CD14-positive monocyte (primary cell): ENCODE results near the gene ZNF423. TPM values are rescaled to one million over a fixed set of nuclear protein-coding genes. Genes with fewer than 3 reads are reported as not detected.

Experiments
- DNase-seq, 3 donors: peaks; one replicate each; pipeline ENCODE4 v3.0.0-alpha.2; 2011 to 2022
- H2AFZ ChIP-seq: 2 replicates; pipeline ENCODE4 v1.6.0; 2012; ENCODE audit warnings: mild to moderate bottlenecking, low read depth, low read length, inconsistent platforms; ENCODE audit not compliant: insufficient read depth, poor library complexity, severe bottlenecking
- H3K27ac ChIP-seq, 2 donors: 1 replicate in 1 of 2; 2 replicates in 1 of 2; pipeline ENCODE4 v1.5.1; 2012 to 2013; ENCODE audit warnings: low read length in 2 of 2, control low read depth in 1 of 2, inconsistent platforms in 1 of 2, low read depth in 1 of 2, mild to moderate bottlenecking in 1 of 2
- H3K27me3 ChIP-seq, 2 donors: one replicate each; pipeline versions ENCODE4 v1.6.0 to v1.6.1; 2011 to 2013; ENCODE audit warnings: low read length in 2 of 2; ENCODE audit not compliant: control insufficient read depth in 2 of 2, insufficient read depth in 2 of 2
- H3K36me3 ChIP-seq, 2 donors: replicated peaks in 1 of 2; 1 replicate in 1 of 2; 2 replicates in 1 of 2; pipeline versions ENCODE4 v1.5.1 to v1.6.1; 2012 to 2013; ENCODE audit warnings: low read length in 2 of 2, control low read depth in 1 of 2, inconsistent platforms in 1 of 2, mild to moderate bottlenecking in 1 of 2; ENCODE audit not compliant: insufficient read depth in 2 of 2, control insufficient read depth in 1 of 2
- H3K4me1 ChIP-seq, 2 donors: 1 replicate in 1 of 2; 2 replicates in 1 of 2; pipeline versions ENCODE4 v1.5.1 to v1.6.1; 2012 to 2013; ENCODE audit warnings: low read length in 2 of 2, control low read depth in 1 of 2, inconsistent platforms in 1 of 2, mild to moderate bottlenecking in 1 of 2, moderate library complexity in 1 of 2; ENCODE audit not compliant: insufficient read depth in 2 of 2, control insufficient read depth in 1 of 2
- H3K4me2 ChIP-seq: replicated peaks from 2 replicates; pipeline ENCODE3; 2012; ENCODE audit warnings: low read length, moderate library complexity, mild to moderate bottlenecking; ENCODE audit not compliant: poor library complexity, severe bottlenecking; ENCODE audit errors: extremely low read depth
- H3K4me3 ChIP-seq, 3 experiments: fragments of 200-600 bp in 1 of 3; sonication (generic) in 1 of 3; replicated peaks in 1 of 3; 1 replicate in 2 of 3; 2 replicates in 1 of 3; pipeline ENCODE4 v1.5.1; 2011 to 2013; ENCODE audit warnings: low read length in 3 of 3, mild to moderate bottlenecking in 3 of 3, control low read depth in 2 of 3, low read depth in 2 of 3, inconsistent platforms in 1 of 3, moderate library complexity in 1 of 3
- H3K79me2 ChIP-seq: 2 replicates; pipeline ENCODE4 v1.6.0; 2012; ENCODE audit warnings: mild to moderate bottlenecking, control low read depth, inconsistent platforms, low read length, moderate library complexity; ENCODE audit not compliant: insufficient read depth
- H3K9ac ChIP-seq: 2 replicates; pipeline ENCODE4 v1.6.0; 2017; ENCODE audit warnings: low read length, mild to moderate bottlenecking; ENCODE audit not compliant: insufficient read depth, poor library complexity, severe bottlenecking
- H3K9me3 ChIP-seq, 2 donors: replicated peaks in 1 of 2; 1 replicate in 1 of 2; 2 replicates in 1 of 2; pipeline versions ENCODE4 v1.5.1 to v1.6.1; 2012 to 2013; ENCODE audit warnings: low read length in 2 of 2, control low read depth in 1 of 2; ENCODE audit not compliant: control insufficient read depth in 1 of 2, insufficient read depth in 1 of 2
- H4K20me1 ChIP-seq: 2 replicates; pipeline ENCODE4 v1.6.0; 2012; ENCODE audit warnings: mild to moderate bottlenecking, low read length, control low read depth, moderate library complexity; ENCODE audit not compliant: insufficient read depth
- H3K27ac Mint-ChIP-seq, 7 donors: one replicate each; pipeline ENCODE4 v1.8.0; 2020; ENCODE audit warnings: mild to moderate bottlenecking in 7 of 7, mixed read lengths in 7 of 7, moderate library complexity in 6 of 7, inconsistent platforms in 2 of 7
- H3K27me3 Mint-ChIP-seq, 3 donors: one replicate each; pipeline ENCODE4 v1.8.0; 2021 to 2022; ENCODE audit warnings: low read depth in 3 of 3, mild to moderate bottlenecking in 3 of 3, mixed read lengths in 3 of 3, moderate library complexity in 3 of 3, inconsistent platforms in 1 of 3
- H3K36me3 Mint-ChIP-seq, 2 donors: one replicate each; pipeline ENCODE4 v1.8.0; 2020; ENCODE audit warnings: mixed read lengths in 2 of 2, inconsistent platforms in 1 of 2, mild to moderate bottlenecking in 1 of 2
- H3K4me1 Mint-ChIP-seq: one replicate; pipeline ENCODE4 v1.8.0; 2020; ENCODE audit warnings: mild to moderate bottlenecking, mixed read lengths
- H3K4me3 Mint-ChIP-seq, 2 donors: one replicate each; pipeline ENCODE4 v1.8.0; 2020; ENCODE audit warnings: mild to moderate bottlenecking in 2 of 2, mixed read lengths in 2 of 2, moderate library complexity in 1 of 2
- H3K9me3 Mint-ChIP-seq, 7 donors: one replicate each; pipeline ENCODE4 v1.8.0; 2020 to 2022; ENCODE audit warnings: mixed read lengths in 7 of 7, mild to moderate bottlenecking in 6 of 7, moderate library complexity in 6 of 7, inconsistent platforms in 2 of 7
- CTCF ChIP-seq: fragments of 200-600 bp; IDR thresholded peaks from one replicate; pipeline ENCODE4 v1.8.0; 2022; ENCODE audit warnings: antibody characterized with exemption, mild to moderate bottlenecking
- WGBS: methylation state at CpG from one replicate; pipeline ENCODE4 v1.1.5; 2013; ENCODE audit warnings: missing lambda C conversion rate; ENCODE audit not compliant: insufficient coverage; 5-methylcytosine and 5-hydroxymethylcytosine counted together
- intact Hi-C, 2 donors: fragments of 100-400 bp; cut with micrococcal nuclease; formaldehyde crosslinking; loops; one replicate each; pipeline versions ENCODE4 v1.15.0 to v1.15.1; 2023
- polyA plus RNA-seq, 3 donors: library from polyadenylated mRNA; depleted of rRNA in 1 of 3; unstranded in 2 of 3; stranded (reverse) in 1 of 3; fragments of 300-500 nt in 2 of 3; fragments of >200 nt in 1 of 3; fragmentation: Illumina TruSeq in 2 of 3; gene quantifications; 1 replicate in 2 of 3; 2 replicates in 1 of 3; pipeline ENCODE4 v1.2.3, GENCODE V29; 2012 to 2021

ZNF423 gene
- polyA plus RNA-seq, 3 donors, result not detected

GRCh38 chr16:49904348-49905062, 48.6 kb upstream of the ZNF423 start:
- Histone ChIP-seq H3K27me3 (no peaks in the 10 kb centered on the region), H3K36me3 (no peaks in the 10 kb centered on the region), H3K9ac (no peak overlapping the region), H3K4me3 (no peak overlapping the region), H3K27ac (no peak overlapping the region), H3K4me2 (no peak overlapping the region), H3K79me2 (no peaks in the 10 kb centered on the region), H3K9me3 (no peaks in the 10 kb centered on the region), H4K20me1 (no peaks in the 10 kb centered on the region), H3K4me1 (no peaks in the 10 kb centered on the region), H2AFZ (no peak overlapping the region)
- intact Hi-C loops, result no loop called here
- no peak for DNase-seq
- H3K36me3 Mint-ChIP-seq, result no peaks in the 10 kb centered on the region
- no peaks in the 10 kb centered on the region for H3K4me1 Mint-ChIP-seq
- WGBS, result 89% methylated on average over 7 of the region's 9 CpGs
- no peaks in the 10 kb centered on the region for H3K9me3 Mint-ChIP-seq
- H3K4me3 Mint-ChIP-seq, result no peak overlapping the region
- no peak overlapping the region for H3K27ac Mint-ChIP-seq
- H3K27me3 Mint-ChIP-seq, result peaks cover 0 to 3% (median 0%) of the 10 kb centered on the region in 3 donors
- no peak for TF ChIP-seq CTCF

GRCh38 chr16:49902908-49903307, 47.0 kb upstream of the ZNF423 start:
- no peak overlapping the region for H3K27ac ChIP-seq
- Mint-ChIP-seq H3K4me1 (no peaks in the 10 kb centered on the region), H3K36me3 (no peaks in the 10 kb centered on the region), H3K27ac (no peak overlapping the region), H3K27me3 (peaks cover 0 to 1% (median 1%) of the 10 kb centered on the region in 3 donors), H3K4me3 (no peak overlapping the region), H3K9me3 (no peaks in the 10 kb centered on the region)
- no peaks in the 10 kb centered on the region for H3K9me3 ChIP-seq
- H3K4me3 ChIP-seq, result no peak overlapping the region
- no CpG with 5 or more reads among the region's 5 CpGs for WGBS
- no peak overlapping the region for H3K4me2 ChIP-seq
- no peaks in the 10 kb centered on the region for H3K4me1 ChIP-seq
- no peak for TF ChIP-seq CTCF
- intact Hi-C loops, result no loop called here
- no peaks in the 10 kb centered on the region for H3K27me3 ChIP-seq
- H3K36me3 ChIP-seq, result no peaks in the 10 kb centered on the region
- no peak overlapping the region for H3K9ac ChIP-seq
- H4K20me1 ChIP-seq, result no peaks in the 10 kb centered on the region
- H2AFZ ChIP-seq, result no peak overlapping the region
- no peaks in the 10 kb centered on the region for H3K79me2 ChIP-seq
- DNase-seq, result no peak
